ENCODE data around the gene SKP2.

DNA sequence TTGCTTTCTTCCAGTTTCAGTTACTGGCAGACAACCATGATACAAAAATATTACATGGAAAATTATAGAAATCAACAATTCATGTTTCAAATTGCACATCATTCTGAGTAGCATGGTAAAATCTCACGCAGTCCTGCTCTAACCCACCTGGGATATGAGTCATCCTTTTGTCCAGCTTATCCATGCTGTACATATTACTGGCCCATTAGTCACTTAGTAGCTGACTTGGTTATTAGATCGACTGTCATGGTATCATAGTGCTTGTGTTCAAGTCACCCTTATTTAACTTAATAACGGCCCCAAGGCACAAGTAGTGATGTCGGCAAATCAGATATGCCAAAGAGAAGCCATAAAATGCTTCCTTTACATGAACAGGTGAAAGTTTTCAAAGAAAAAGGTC, 48.6 kb downstream of the SKP2 start:
- TF ChIP-seq POLR2A (IDR thresholded peaks at IDR 0.05) (no peak), POLR2AphosphoS5 (IDR thresholded peaks at IDR 0.05) (no peak)
- TF ChIP-seq, protein P1, sequence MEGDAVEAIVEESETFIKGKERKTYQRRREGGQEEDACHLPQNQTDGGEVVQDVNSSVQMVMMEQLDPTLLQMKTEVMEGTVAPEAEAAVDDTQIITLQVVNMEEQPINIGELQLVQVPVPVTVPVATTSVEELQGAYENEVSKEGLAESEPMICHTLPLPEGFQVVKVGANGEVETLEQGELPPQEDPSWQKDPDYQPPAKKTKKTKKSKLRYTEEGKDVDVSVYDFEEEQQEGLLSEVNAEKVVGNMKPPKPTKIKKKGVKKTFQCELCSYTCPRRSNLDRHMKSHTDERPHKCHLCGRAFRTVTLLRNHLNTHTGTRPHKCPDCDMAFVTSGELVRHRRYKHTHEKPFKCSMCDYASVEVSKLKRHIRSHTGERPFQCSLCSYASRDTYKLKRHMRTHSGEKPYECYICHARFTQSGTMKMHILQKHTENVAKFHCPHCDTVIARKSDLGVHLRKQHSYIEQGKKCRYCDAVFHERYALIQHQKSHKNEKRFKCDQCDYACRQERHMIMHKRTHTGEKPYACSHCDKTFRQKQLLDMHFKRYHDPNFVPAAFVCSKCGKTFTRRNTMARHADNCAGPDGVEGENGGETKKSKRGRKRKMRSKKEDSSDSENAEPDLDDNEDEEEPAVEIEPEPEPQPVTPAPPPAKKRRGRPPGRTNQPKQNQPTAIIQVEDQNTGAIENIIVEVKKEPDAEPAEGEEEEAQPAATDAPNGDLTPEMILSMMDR (IDR thresholded peaks at IDR 0.05 in 8 of 11, conservative IDR thresholded peaks at IDR 0.05 in 3 of 11) = no peak

All from spleen (tissue), 7 donors.